ENCODE data around the gene ZPLD1.

- TF ChIP-seq EZH2 (IDR thresholded peaks at IDR 0.05; ENCODE audit: low read length, unreplicated experiment) (no peak), CTCF (conservative IDR thresholded peaks at IDR 0.05; ENCODE audit: low read depth, low read length) (no peak), EZH2phosphoT487 (IDR thresholded peaks at IDR 0.05; ENCODE audit: borderline replicate concordance, low read length) (no peak)
Observed at GRCh38 chr3:102394517-102394916, 40.3 kb upstream of the ZPLD1 start.
